HCT116 (cell line): Measurements from ENCODE around the gene CAMK2D. TPM values are rescaled to one million over a fixed set of nuclear protein-coding genes. Genes with fewer than 3 reads are reported as not detected.

Experiments
- ATAC-seq: fragments of 200-7000 bp; cut with Tn5 transposase; 2 replicates; pipeline ENCODE4 v1.9.1; 2020; ENCODE audit warnings: mild to moderate bottlenecking, moderate library complexity
- BruUV-seq: library from RNA; stranded (reverse); fragments of 400-500 nt; replicated peaks from 2 replicates; lab custom pipeline; 2021; lab: Mats Ljungman, UMichigan
- CTCF ChIA-PET: fragments of 300-600 bp; sonication (Branson Sonifier 250); formaldehyde crosslinking; loops from one replicate; lab custom pipeline; 2021; ENCODE audit warnings: antibody characterized with exemption; lab: Charles Lee
- POLR2A ChIA-PET: fragments of 300-600, 350-600 bp; sonication (Branson Sonifier 250); formaldehyde crosslinking; loops from one replicate; lab custom pipeline; 2021; ENCODE audit warnings: antibody characterized with exemption; lab: Charles Lee
- RAD21 ChIA-PET, 2 experiments: fragments of 300-600 bp; sonication (Branson Sonifier 250); formaldehyde crosslinking; loops; one replicate each; lab custom pipeline; 2023; ENCODE audit warnings: low total read pairs in 2 of 2; ENCODE audit not compliant: uncharacterized antibody in 2 of 2, unreplicated experiment in 2 of 2, low non-redundant PET in 1 of 2; lab: Charles Lee
- DNase-seq: peaks from one replicate; pipeline ENCODE4 v3.0.0-alpha.2; 2010; ENCODE audit warnings: low read depth, low spot score
- H2AFZ ChIP-seq: fragments of 200-600 bp; shearing (Covaris generic), sonication (generic); 2 replicates; pipeline ENCODE4 v1.6.1; 2017; ENCODE audit warnings: low read depth, mixed run types, mixed read lengths, antibody characterized with exemption, low read length; ENCODE audit not compliant: poor library complexity, severe bottlenecking
- H3K27ac ChIP-seq: 2 replicates; pipeline ENCODE4 v1.5.1; 2012; ENCODE audit warnings: low read depth, low read length
- H3K27me3 ChIP-seq: fragments of 200-600 bp; sonication (generic); 2 replicates; pipeline ENCODE4 v1.6.1; 2016; ENCODE audit warnings: mixed run types, low read length, mixed read lengths; ENCODE audit not compliant: insufficient read depth
- H3K36me3 ChIP-seq, 2 experiments: fragments of 200-500 bp in 1 of 2; fragments of 200-600 bp in 1 of 2; sonication (Bioruptor generic) in 1 of 2; sonication (generic) in 1 of 2; 2 replicates each; pipeline versions ENCODE4 v1.5.1 to v1.6.1; 2014 to 2016; ENCODE audit warnings: low read length in 2 of 2, inconsistent platforms in 1 of 2, mixed read lengths in 1 of 2, mixed run types in 1 of 2; ENCODE audit not compliant: insufficient read depth in 2 of 2, control insufficient read depth in 1 of 2
- H3K4me1 ChIP-seq, 2 experiments: fragments of 200-600 bp in 1 of 2; sonication (generic) in 1 of 2; 2 replicates each; pipeline versions ENCODE4 v1.5.1 to v1.6.1; 2012 to 2017; ENCODE audit warnings: low read length in 2 of 2, inconsistent platforms in 1 of 2, mild to moderate bottlenecking in 1 of 2, mixed read lengths in 1 of 2, mixed run types in 1 of 2, moderate library complexity in 1 of 2; ENCODE audit not compliant: insufficient read depth in 2 of 2, control insufficient read depth in 1 of 2
- H3K4me2 ChIP-seq: fragments of 200-600 bp; sonication (generic); 2 replicates; pipeline ENCODE4 v1.6.1; 2017; ENCODE audit warnings: mixed run types, low read length, mixed read lengths
- H3K4me3 ChIP-seq, 2 experiments: fragments of 200-600 bp in 1 of 2; sonication (generic) in 1 of 2; replicated peaks in 1 of 2; 2 replicates each; pipeline ENCODE4 v1.5.1; 2011 to 2016; ENCODE audit warnings: low read length in 2 of 2, control low read depth in 1 of 2, low read depth in 1 of 2, mild to moderate bottlenecking in 1 of 2, mixed read lengths in 1 of 2, mixed run types in 1 of 2
- H3K79me2 ChIP-seq: fragments of 200-600 bp; sonication (generic); 2 replicates; pipeline ENCODE4 v1.6.1; 2017; ENCODE audit warnings: mild to moderate bottlenecking, mixed run types, low read length, moderate library complexity, mixed read lengths; ENCODE audit not compliant: insufficient read depth
- H3K9ac ChIP-seq: fragments of 200-600 bp; sonication (generic); 2 replicates; pipeline ENCODE4 v1.6.1; 2016; ENCODE audit warnings: low read length, mixed read lengths
- H3K9me2 ChIP-seq: fragments of 200-600 bp; sonication (generic), shearing (Covaris generic); 2 replicates; pipeline ENCODE4 v1.6.1; 2017; ENCODE audit warnings: mixed run types, mild to moderate bottlenecking, moderate library complexity; ENCODE audit not compliant: insufficient read depth
- H3K9me3 ChIP-seq, 2 experiments: fragments of 200-500 bp in 1 of 2; fragments of 200-600 bp in 1 of 2; sonication (Bioruptor generic) in 1 of 2; sonication (generic) in 1 of 2; 2 replicates each; pipeline ENCODE4 v1.6.1; 2014 to 2017; ENCODE audit warnings: low read length in 2 of 2, mixed read lengths in 2 of 2, inconsistent platforms in 1 of 2, low read depth in 1 of 2, mild to moderate bottlenecking in 1 of 2, mixed run types in 1 of 2, moderate library complexity in 1 of 2; ENCODE audit not compliant: control insufficient read depth in 1 of 2, insufficient read depth in 1 of 2
- H4K20me1 ChIP-seq: fragments of 200-600 bp; sonication (generic), shearing (Covaris generic); 2 replicates; pipeline ENCODE4 v1.6.1; 2017; ENCODE audit warnings: mixed run types, mild to moderate bottlenecking, moderate library complexity; ENCODE audit not compliant: insufficient read depth
- ATF3 ChIP-seq: IDR thresholded peaks from 2 replicates; pipeline ENCODE4 v1.6.1; 2012
- CBX3 ChIP-seq: IDR thresholded peaks from 2 replicates; pipeline ENCODE4 v1.6.1; 2012; ENCODE audit warnings: low read depth
- CEBPB ChIP-seq: IDR thresholded peaks from 2 replicates; pipeline ENCODE4 v1.6.1; 2012; ENCODE audit warnings: low read depth
- EGR1 ChIP-seq: IDR thresholded peaks from 2 replicates; pipeline ENCODE4 v1.6.1; 2012; ENCODE audit warnings: low read depth
- FOSL1 ChIP-seq: IDR thresholded peaks from 2 replicates; pipeline ENCODE4 v1.6.1; 2012; ENCODE audit warnings: low read depth
- MAX ChIP-seq: IDR thresholded peaks from 2 replicates; pipeline ENCODE4 v1.6.1; 2012
- POLR2A ChIP-seq: IDR thresholded peaks from 2 replicates; pipeline ENCODE4 v1.7.0; 2011; ENCODE audit warnings: borderline replicate concordance; ENCODE audit not compliant: insufficient read depth, insufficient read length; ENCODE audit errors: extremely low read depth
- POLR2AphosphoS5 ChIP-seq: IDR thresholded peaks from 2 replicates; pipeline ENCODE4 v1.6.1; 2011; ENCODE audit warnings: mild to moderate bottlenecking, low read depth, low read length, moderate library complexity
- SIN3A ChIP-seq: IDR thresholded peaks from 2 replicates; pipeline ENCODE4 v1.6.1; 2012; ENCODE audit warnings: low read depth
- SRF ChIP-seq: IDR thresholded peaks from 2 replicates; pipeline ENCODE4 v1.6.1; 2012; ENCODE audit warnings: low read depth
- TCF7L2 ChIP-seq: IDR thresholded peaks from 2 replicates; pipeline ENCODE4 v1.7.0; 2011; ENCODE audit warnings: borderline replicate concordance, inconsistent platforms; ENCODE audit not compliant: insufficient read depth, insufficient read length; ENCODE audit errors: extremely low read depth
- YY1 ChIP-seq: IDR thresholded peaks from 2 replicates; pipeline ENCODE4 v1.6.1; 2011; ENCODE audit warnings: low read length, low read depth, moderate library complexity, mild to moderate bottlenecking; ENCODE audit not compliant: insufficient replicate concordance; ENCODE audit errors: extremely low read depth
- ZFX ChIP-seq: fragments of 450-650 bp; IDR thresholded peaks from 2 replicates; pipeline ENCODE4 v1.6.1; 2017
- ZNF274 ChIP-seq: fragments of 200-500 bp; sonication (Bioruptor generic); IDR thresholded peaks from 2 replicates; pipeline ENCODE4 v1.6.1; 2014; ENCODE audit warnings: mild to moderate bottlenecking, low read depth, low read length, inconsistent platforms
- intact Hi-C: fragments of 100-400 bp; cut with micrococcal nuclease; formaldehyde crosslinking; loops from 2 replicates; pipeline ENCODE4 v1.10.0; 2022
- total RNA-seq: library from RNA; stranded (reverse); gene quantifications from one replicate; pipeline ENCODE4 v1.2.1, GENCODE V29; 2021; ENCODE audit not compliant: unreplicated experiment

The CAMK2D gene
- total RNA-seq, 1 experiment from 2014 or later, result 67.0 TPM

DNA sequence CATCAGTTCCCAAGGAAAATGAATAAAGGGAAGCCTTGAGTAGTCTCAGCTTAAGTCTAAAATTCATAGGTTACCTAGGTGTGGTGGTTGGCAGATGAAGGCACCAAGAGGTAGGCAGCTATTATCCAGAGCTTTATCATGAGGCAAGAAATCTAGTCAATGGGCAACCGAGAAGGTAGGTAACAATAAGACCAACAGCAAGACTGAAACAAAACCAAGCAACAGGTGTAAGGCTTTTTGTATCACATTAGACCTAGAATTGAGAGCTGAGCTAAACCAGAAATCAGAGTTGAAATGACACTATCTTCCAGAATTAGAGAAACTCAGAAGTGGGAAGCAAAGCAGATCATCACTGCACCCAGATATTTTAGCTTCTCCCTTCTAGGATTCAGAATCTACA is 117.1 kb downstream of the CAMK2D start (continued):
- TF ChIP-seq SRF (no peak), POLR2A (no peak), ZFX (no peak), EGR1 (no peak), FOSL1 (no peak), CBX3 (no peak), CEBPB (no peak), MAX (no peak), YY1 (no peak), ZNF274 (no peak)

GRCh38 chr4:113643505-113643904 is 118.0 kb downstream of the CAMK2D start:
- no peak overlapping the region for H3K4me2 ChIP-seq
- no TSS peak for BruUV-seq
- ChIA-PET POLR2A (no interaction called here), RAD21 (no interaction called here), CTCF (no interaction called here)
- H4K20me1 ChIP-seq, result no peaks in the 10 kb centered on the region
- H2AFZ ChIP-seq, result no peak overlapping the region
- no peak overlapping the region for H3K27ac ChIP-seq
- no peaks in the 10 kb centered on the region; the same call in 1 of the 2 replicates for H3K79me2 ChIP-seq
- no peaks in the 10 kb centered on the region for H3K27me3 ChIP-seq
- no peaks in the 10 kb centered on the region for H3K9me2 ChIP-seq
- intact Hi-C loops, result loop anchor here (10.0 kb wide), 1 partner anchor 99 kb away; no protein-coding TSS in a partner anchor
- no peaks in the 10 kb centered on the region for H3K36me3 ChIP-seq
- no peak overlapping the region for H3K9ac ChIP-seq
- DNase-seq (no peak), ATAC-seq (no peak)
- no peaks in the 10 kb centered on the region for H3K9me3 ChIP-seq
- H3K4me3 ChIP-seq, result no peak overlapping the region
- TF ChIP-seq POLR2AphosphoS5, result no peak
- TF ChIP-seq SIN3A, result no peak
- no peak for TF ChIP-seq ATF3
- TF ChIP-seq ZFX, result no peak
- TF ChIP-seq TCF7L2, result no peak
- TF ChIP-seq CEBPB, result no peak
- TF ChIP-seq POLR2A, result no peak
- H3K4me1 ChIP-seq, result peaks cover 24 to 38% of the 10 kb centered on the region in 2 experiments
